GM19463 (cell line): ENCODE measurements around the gene RXFP4.
"Not testable (repeated sequence)": the region's sequence is repeated elsewhere in the genome, so short reads cannot be mapped to it uniquely, and the experiment has no call there.

Source experiments
- ATAC-seq: cut with Tn5 transposase; IDR thresholded peaks from one replicate; pipeline ENCODE4 v1.9.1; 2021; ENCODE audit warnings: mild to moderate bottlenecking, moderate library complexity; ENCODE audit not compliant: unreplicated experiment

RXFP4 gene

DNA sequence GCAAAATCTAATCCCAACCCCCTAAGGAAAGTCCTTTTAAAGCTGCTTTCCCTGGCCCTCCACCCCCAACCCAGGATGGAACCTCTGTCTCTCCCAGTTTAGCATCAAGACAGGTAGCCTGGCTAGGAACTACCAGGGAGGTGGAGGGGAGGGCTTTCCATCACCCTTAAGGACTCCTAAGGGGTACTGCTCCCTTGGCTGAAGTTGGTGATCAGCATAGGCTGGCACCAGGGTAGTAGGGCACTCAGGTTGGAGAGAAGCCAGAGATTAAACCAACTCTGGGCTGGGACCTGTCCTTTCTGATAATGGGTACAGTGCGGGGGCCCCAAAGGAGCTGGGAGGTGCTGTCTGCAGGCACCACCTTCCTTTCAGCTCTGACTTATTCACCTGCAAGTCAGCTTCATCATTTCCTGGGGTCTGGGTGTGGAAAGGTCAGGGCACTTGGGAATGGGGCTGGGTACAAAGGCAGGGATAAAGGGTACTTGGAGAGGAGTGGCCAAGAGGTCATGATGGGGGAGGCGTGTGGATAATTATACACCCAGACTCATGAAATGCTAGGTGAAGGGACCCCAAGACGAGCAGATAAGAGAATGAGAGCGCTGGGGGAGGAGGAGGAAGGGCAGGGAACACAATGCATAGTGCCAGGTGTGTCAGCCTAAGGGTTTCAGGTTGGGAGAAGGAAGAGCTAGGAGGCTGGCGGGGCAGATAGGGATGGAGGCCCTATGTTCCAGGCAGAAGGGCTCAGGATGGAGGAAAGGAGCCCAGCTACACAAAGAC lies 35.7 kb downstream of the RXFP4 start:
- no peak for ATAC-seq

DNA sequence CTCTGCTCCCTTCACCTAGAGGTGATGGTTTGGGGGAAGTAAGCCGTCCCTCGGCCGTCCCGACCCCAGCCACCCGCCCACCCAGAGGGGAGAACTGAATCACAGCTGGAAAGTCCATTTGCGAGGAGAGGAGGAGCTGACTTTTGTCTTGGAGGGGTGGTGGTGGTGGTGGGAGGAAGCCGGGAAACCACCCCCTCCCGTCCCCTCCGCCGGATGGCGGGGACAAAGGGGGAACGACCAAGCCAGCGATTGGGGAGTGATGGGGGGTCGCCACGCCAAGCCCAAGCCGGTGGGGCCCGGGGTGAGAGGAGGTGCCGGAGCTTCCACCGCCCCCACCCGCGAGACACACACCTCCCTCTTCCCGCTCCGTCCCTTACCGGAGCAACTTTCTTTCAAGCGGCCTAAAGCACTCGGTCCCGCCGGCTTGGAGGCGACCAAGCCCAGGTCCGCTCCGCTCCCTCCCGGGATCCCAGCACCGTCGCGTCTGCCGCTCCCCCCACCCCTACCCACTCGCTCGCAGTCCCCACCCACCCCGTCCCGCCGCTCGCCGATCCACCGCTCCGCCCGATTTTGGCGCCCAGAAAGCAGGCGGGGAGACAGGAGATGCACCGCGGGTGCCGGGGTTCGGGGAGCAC lies 36.4 kb downstream of the RXFP4 start:
- ATAC-seq: no peak

DNA sequence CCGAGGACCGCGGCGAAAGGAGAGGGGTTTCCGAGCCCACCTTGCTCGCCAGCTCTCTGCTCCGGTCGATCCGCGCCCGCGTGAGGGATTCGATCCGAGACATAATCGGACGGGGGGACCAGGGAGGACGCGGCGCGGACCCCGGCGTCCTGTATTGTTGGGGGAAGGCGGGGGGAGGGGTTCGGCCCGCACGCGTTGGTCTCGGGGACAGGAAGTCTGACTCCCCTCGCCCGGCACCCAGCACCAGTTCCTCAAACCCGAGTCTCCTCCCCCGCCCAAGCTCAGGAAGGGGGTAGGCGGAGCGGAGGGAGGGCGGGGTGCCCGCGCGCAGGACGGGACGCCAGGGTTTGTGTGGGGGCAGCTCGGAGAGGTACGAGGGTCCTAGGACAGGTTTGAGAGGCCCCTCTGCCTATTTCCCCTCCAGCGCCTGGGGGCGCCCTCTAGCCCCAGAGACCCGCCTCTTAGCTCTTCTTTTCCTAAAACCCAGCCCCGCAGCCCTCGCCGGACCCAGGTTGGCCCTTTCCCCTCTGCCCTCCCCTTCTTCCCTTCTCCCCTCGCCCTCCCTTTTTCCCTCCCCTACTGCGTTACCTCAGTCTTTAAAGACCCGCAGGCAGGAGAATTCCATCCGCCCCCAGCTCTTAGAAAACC lies 37.0 kb downstream of the RXFP4 start, which contains the start of gene ARHGEF2:
Gene ARHGEF2 (minus strand): TSS at position 223 of the 648 bp plus-strand sequence. CDS start 120 bp downstream, at position 103.
- ATAC-seq: no peak

DNA sequence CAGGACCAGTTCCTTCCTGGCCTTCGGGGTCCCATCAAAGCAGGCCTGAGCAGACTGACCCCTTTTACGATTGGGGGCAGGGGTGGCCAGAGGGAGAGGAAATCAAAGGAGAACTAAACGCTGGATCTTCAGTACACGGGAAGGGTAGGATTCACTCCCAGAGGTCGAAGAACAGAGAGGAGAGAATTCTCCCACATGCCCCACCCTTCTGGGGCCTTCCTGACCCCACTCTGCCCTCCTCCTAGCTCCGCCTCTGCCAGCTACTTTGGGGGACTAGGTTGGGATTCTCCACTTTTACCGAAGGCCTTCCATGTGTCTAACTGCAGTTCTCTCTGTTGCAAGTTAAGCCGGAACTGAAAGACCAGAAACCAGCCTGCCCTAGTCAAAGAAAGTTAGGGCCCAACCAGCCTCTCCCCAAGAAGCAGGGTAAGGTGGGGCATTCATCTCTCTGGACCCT lies 37.6 kb downstream of the RXFP4 start:
- no peak for ATAC-seq

DNA sequence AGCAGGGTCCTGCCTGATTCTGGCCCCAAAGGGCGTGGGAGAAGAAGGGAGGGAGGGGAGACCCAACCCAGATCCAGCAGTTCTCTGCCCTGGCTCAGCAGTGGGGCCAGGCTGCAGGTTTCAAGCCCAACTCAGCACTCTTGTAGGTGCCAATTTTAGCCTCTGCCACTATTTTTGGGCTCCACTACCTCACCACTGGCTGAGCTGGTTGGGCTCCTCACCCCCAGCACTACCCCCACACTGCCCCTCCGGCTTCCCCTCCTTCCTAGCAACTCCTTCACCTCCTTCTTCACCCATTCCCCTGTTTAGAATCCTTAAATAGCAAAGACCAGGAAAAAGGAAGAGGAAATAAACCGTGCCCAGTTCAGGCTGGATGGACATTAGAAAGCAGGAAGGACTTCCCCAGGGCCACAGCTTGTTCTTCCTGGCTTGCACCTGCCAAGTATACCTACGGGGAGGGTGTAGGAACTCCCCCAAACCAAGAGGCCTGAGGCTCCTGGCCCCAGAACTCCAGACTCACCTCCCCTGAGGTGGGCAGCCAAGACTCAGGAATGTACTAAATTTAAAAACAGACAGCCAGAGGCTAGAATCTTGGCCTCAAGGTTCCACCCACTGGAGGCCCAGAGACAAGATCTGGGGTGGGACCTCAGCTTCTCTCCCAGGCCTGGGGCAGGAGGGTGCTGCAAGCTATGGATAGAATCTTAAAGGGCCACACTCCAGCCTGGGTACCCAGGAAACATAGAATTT lies 38.3 kb downstream of the RXFP4 start:
- no peak for ATAC-seq

DNA sequence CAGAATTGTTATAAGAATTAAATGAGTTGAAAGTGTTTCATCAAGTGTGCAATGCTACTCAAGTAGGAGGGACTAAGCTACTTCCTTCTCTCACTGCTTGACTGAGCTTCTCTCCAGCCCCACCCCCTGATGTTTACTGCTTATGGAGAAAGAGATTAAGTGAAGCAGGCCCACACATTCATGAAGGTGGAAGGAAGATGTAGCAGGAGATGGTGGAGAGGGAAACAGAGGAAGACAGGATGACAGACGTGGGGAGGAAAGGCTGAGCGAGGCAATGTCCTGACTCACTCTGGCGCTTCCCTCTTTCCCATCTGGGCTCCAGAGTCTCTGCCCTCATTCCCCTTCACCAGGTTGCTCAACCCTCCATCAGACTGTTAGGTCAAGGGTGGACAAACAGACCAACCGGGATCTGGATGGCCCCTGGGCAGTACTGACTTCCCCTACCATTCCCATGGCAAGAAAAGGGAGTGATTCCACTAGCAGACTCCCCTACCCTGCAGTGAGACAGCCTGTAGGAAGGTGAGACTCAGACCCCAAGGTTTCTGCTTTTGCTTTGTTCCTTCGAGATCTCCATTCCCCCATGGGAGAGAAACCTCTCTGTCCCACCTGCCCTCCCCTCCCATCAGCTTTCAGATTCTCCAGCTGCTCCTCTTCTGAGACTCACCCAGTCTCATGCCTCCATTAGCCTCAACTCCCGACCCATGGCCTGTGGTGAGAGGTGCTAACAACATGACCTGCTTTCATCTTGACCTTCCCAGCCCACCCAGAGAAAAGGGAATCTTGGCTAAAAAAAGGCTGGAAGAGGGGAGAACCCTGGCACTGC lies 40.0 kb downstream of the RXFP4 start:
- ATAC-seq: no peak

DNA sequence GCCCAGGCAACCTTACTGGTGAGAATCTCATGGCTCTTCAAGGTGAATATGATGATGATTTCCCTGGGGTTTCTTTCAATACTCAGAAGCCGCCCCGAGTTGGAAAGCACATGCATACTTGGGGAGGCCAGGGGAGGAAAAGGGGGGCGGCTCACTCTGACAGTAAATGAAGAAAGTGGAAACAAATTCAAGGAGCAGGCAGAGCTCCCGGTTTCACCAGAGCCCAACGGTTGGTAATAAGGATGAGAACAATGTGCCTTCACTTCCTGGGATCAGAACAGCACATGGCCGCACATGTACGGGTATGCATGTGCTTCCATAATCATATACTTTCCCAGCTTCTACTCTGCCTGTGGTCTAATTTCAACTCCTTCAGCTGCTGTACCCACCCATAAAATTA lies 40.7 kb downstream of the RXFP4 start:
- no peak for ATAC-seq

DNA sequence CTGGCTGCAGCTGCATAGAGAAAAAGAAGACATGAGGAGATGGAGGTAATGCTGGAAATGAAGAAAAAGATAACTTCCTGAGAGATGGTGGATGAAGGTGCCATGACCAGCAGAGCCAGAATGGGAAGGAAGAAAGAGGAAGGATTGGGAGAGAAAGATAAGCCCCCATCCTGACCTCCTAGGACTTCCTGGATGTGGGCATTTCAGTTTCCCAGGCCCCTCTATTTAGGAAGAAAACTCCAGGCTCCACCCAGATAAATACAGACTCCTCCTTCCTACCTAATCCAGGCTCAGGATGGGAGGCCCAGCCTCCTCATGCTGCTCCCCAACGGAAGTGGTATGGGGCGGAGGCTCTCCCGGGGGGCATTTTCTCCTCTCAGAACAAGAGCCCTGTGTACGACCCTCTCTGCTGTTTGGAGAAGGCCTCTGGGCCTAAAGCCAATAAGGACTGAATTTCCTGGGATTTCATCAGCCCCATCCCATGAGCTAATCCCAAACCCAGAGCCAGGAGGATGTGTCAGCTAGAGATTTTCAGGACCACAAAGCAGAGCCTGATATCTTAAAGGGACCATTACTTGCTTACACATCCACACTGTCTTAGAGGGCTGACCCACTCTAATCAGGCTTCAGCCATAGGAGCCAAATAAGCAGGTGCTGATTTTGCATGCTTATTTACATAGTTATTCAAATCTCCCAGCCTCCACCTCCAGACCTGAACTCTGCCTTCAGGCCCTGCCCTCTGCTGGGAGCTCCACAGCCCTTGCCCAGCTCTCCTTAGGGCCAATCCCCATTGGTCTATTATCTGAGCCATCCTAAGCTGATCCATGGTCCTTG lies 42.0 kb downstream of the RXFP4 start:
- ATAC-seq: no peak

DNA sequence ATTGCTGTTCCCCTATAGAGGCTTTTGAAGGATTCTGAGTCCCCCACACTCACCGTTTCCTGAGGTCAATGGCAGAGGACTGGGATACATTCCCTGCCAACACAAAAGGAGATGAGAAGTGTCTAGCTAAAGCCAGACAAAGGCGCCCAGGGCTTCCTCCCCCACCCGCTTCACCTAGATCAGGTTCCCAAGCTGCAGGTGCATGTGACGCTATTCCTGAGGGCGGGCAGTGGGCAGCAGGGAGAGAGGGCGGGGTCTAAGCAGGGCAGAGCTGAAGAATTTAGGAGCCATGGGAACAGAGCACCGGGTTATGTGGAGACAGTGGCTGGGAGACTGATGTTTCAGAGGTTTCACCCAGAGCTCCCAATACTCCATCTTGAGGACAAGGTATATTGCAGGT lies 42.9 kb downstream of the RXFP4 start:
- ATAC-seq: no peak

DNA sequence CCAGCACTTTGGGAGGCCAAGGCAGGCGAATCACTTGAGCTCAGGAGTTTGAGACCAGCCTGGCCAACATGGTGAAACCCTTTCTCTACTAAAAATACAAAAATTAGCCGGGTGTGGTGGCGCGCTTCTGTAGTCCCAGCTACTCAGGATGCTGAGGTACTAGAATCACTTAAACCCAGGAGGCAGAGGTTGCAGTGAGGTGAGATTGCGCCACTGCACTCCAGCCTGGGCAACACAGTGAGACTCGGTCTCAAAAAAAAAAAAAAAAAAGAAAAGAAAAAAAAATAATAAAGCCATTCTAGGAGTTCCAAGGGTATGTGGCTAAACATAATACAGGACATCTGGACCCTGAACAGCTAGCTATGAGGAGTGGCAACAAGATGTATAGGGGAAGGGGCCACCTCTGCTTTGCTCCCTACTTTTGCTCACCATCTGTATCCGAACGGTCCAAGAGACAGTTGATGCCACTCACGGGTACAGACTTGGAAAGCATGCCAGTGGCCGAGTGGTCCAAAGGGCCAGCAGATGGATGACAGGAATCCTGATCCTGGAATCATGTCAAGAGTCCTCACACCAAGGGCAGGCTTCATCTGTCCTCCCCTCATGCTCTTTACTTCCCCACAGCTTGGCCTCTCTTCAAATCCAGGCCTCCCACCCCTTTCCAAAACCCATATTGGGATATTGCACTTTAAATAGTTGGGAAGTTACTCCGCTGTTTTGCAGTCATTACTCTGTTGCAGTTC lies 43.6 kb downstream of the RXFP4 start:
- not testable (repeated sequence) for ATAC-seq

DNA sequence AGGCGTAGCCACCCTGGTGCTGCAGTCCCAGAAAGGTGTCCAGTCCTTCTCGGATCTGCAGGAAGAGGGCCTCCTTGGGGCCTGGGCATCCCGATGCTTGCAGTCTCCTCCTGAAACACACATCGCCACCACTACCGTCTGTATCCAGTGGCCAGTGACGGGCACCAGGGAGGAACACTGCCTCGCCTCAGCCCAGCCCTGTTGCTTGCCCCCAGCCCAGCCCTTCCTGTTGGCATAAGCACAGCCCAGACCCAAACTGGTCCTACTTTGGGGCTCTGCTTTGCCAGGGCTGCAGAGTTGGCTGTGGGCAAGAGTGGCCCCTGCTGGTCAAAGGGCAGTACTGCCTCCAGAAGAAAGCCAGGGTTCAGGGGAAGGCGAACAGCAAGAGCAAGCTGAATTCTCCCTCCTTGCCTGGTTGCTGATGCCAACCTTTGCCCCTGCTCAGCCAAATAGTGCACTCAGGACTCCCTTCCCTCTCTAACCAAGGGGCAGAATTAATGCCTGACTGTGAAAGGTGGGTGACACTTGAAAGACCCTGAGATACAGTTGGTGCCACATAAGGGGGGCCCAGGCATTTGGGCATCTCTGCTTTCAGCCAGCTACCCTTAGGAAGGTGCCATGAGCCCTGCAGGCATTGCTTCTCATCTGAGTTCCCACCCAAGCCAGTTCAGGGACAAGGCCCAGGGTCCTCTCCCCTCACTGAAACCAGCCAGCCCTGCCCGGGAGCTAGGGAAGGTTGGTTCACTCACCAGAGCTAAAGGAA lies 48.0 kb downstream of the RXFP4 start:
- ATAC-seq: peak; percentile 62

DNA sequence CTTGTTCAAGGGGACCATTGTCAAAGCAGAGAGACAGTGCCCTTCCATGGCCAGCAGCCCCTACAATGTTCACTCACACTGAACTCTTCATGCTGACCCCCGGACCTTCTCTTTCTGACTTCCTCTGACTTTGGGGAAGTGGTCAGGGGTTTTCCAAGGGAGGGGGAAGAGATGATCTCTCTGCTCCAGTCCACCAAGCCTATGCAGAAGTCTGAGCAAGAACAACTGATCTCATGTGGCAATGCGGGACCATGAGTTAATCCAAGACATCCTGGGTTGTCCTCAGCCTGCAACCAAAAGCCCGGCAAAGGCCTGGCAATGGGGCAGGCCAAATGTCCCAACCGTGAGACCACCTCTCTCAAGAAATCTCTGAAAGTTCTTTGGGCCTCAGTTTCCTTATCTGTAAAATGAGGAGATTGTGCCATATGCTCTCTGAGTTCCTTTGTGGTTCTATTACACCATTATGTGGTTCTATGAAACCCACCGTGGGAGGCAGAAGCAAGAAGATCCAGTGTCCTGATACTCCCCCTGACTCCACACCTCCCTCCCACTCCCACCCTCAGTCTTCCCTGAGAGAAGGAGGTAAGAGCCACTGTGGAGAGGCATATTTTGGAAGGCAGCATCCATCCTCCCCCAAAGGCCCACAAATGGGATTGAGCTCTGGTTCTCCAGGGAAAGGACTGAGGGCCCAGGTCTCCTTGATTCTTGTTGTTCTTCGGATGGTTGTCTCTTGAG lies 48.7 kb downstream of the RXFP4 start:
- peak; percentile 35 for ATAC-seq
